ENCODE results near the gene AKR1E2. TPM values are rescaled to one million over a fixed set of nuclear protein-coding genes. Genes with fewer than 3 reads are reported as not detected.

Gene AKR1E2
- total and polyA plus RNA-seq, 2 of the 8 experiments (the other 6 are each of a cell fraction or from before 2014, with no cell fraction given) = 2.6 to 3.5 TPM

GRCh38 chr10:4813023-4813422 lies 13.0 kb upstream of the AKR1E2 start:
- H4K20me1 ChIP-seq (replicated peaks in 1 of 2; ENCODE audit: control insufficient read depth in 1 of 2, insufficient read depth in 2 of 2, low read length in 2 of 2) = no peaks in the 10 kb centered on the region
- H2AK5ac ChIP-seq (ENCODE audit: low read depth, low read length) = no peak overlapping the region
- WGBS, 2 experiments (ENCODE audit: extremely low coverage in 1 of 2, insufficient coverage in 1 of 2, insufficient read length in 1 of 2, insufficient replicate concordance in 2 of 2, low coverage in 1 of 2, low lambda C conversion rate in 2 of 2, missing lambda C conversion rate in 1 of 2) = 85% methylated on average over 6 of the region's 6 CpGs; no CpG with 5 or more reads in 1 of the 2 experiments
- peaks cover 3 to 7% of the 10 kb centered on the region in 2 experiments; a peak in 2 of 4 replicates for H3K9me3 ChIP-seq (ENCODE audit: insufficient read depth in 2 of 2, low read depth in 1 of 2, low read length in 1 of 2)
- H3K56ac ChIP-seq (replicated peaks; ENCODE audit: insufficient read length, low read depth, low read length) = no peak overlapping the region
- H3K27ac ChIP-seq (ENCODE audit: low read depth, low read length) = no peak overlapping the region
- H4K91ac ChIP-seq (replicated peaks; ENCODE audit: insufficient read length, low read length) = no peak overlapping the region
- no peak overlapping the region for H3K4me3 ChIP-seq (ENCODE audit: extremely low read depth in 1 of 4, insufficient read depth in 2 of 4, low read depth in 3 of 4, low read length in 4 of 4)
- H2BK12ac ChIP-seq (ENCODE audit: low read depth, low read length) = no peak overlapping the region
- no peak overlapping the region for H2AFZ ChIP-seq (ENCODE audit: low read length)
- H3K9ac ChIP-seq (replicated peaks in 1 of 4; ENCODE audit: extremely low read depth in 1 of 4, low read depth in 3 of 4, low read length in 3 of 4) = no peak overlapping the region
- no peaks in the 10 kb centered on the region for H3K79me1 ChIP-seq (ENCODE audit: low read depth, low read length)
- H4K8ac ChIP-seq (ENCODE audit: extremely low read depth, insufficient read depth, low read length) = no peak overlapping the region
- no peak overlapping the region for H4K5ac ChIP-seq (ENCODE audit: insufficient read length, low read depth, low read length)
- DNase-seq (ENCODE audit: low read depth in 1 of 2, low spot score in 2 of 2) = no peak
- no peak overlapping the region for H2BK20ac ChIP-seq (ENCODE audit: low read length)
- H3K18ac ChIP-seq (ENCODE audit: extremely low read depth, low read length) = no peak overlapping the region
- H3K23ac ChIP-seq (ENCODE audit: insufficient read length) = no peak overlapping the region
- no peak overlapping the region for H3K14ac ChIP-seq (ENCODE audit: insufficient read length)
- TF ChIP-seq JUN (IDR thresholded peaks at IDR 0.05; ENCODE audit: low read depth, low read length) (no peak), RAD21 (IDR thresholded peaks at IDR 0.05 in 1 of 2, conservative IDR thresholded peaks at IDR 0.05 in 1 of 2; ENCODE audit: low read depth in 2 of 2, low read length in 2 of 2) (no peak), EGR1 (IDR thresholded peaks at IDR 0.05; ENCODE audit: borderline replicate concordance, low read depth, low read length) (no peak), RNF2 (IDR thresholded peaks at IDR 0.05; ENCODE audit: borderline replicate concordance, low read depth, low read length, missing control alignments, poor library complexity, severe bottlenecking) (no peak), BACH1 (IDR thresholded peaks at IDR 0.05; ENCODE audit: low read length) (0 out of 2 replicates have a peak, but pooled peaks have one; percentile 7), SIN3A (conservative IDR thresholded peaks at IDR 0.05 in 1 of 2, IDR thresholded peaks at IDR 0.05 in 1 of 2; ENCODE audit: low read depth in 1 of 2, low read length in 2 of 2) (no peak), POU5F1 (IDR thresholded peaks at IDR 0.05; ENCODE audit: low read depth, low read length) (no peak)
- H3K36me3 ChIP-seq (ENCODE audit: control insufficient read depth in 2 of 4, insufficient read depth in 4 of 4, low read length in 3 of 4) = no peaks in the 10 kb centered on the region
- FAIRE-seq = no peak
- ChIA-PET POLR2A (ENCODE audit: partially characterized antibody) (no interaction called here), CTCF (ENCODE audit: partially characterized antibody) (interaction anchor here (0.9 to 2.7 kb wide), 3 partner anchors 37 to 528 kb away, joined by 3 to 17 read pairs (median 5); no protein-coding TSS in a partner anchor)
- H3K4me1 ChIP-seq (replicated peaks in 1 of 4; ENCODE audit: control insufficient read depth in 3 of 4, insufficient read depth in 4 of 4, low read length in 3 of 4) = no peaks in the 10 kb centered on the region
- no peak overlapping the region for H2BK15ac ChIP-seq (ENCODE audit: low read length)
- H3K23me2 ChIP-seq (ENCODE audit: low read depth, low read length) = peaks cover 2% of the 10 kb centered on the region; the same call in 1 of the 2 replicates
- no peak overlapping the region for H2BK5ac ChIP-seq (ENCODE audit: low read depth, low read length)
- no peaks in the 10 kb centered on the region for H3K79me2 ChIP-seq (ENCODE audit: control insufficient read depth in 1 of 2, insufficient read depth in 2 of 2, low read length in 2 of 2)
- H3K4ac ChIP-seq (replicated peaks; ENCODE audit: insufficient read length, low read depth, low read length) = no peak overlapping the region
- H3K4me2 ChIP-seq (ENCODE audit: insufficient read depth in 1 of 2, low read depth in 2 of 2, low read length in 2 of 2) = no peak overlapping the region
- no peaks in the 10 kb centered on the region for H3K27me3 ChIP-seq (replicated peaks in 1 of 4; ENCODE audit: control insufficient read depth in 3 of 4, extremely low read depth in 1 of 4, insufficient read depth in 3 of 4, low read length in 3 of 4)
- H2BK120ac ChIP-seq (replicated peaks; ENCODE audit: low read depth, low read length) = no peak overlapping the region
